HG03378 (cell line): ENCODE data around the gene TSPEAR.

Experiments used
- ATAC-seq: cut with Tn5 transposase; IDR thresholded peaks from one replicate; pipeline ENCODE4 v1.9.1; 2021; ENCODE audit warnings: mild to moderate bottlenecking, moderate library complexity; ENCODE audit not compliant: unreplicated experiment

The TSPEAR gene

GRCh38 chr21:44521928-44522752 is 189.2 kb downstream of the TSPEAR start:
- ATAC-seq = no peak

- no peak for ATAC-seq
These were observed 190.0 kb downstream of the TSPEAR start for GRCh38 chr21:44521301-44521927.

- no peak for ATAC-seq
These were observed 190.8 kb downstream of the TSPEAR start for GRCh38 chr21:44520326-44521300.

- no peak for ATAC-seq
These were observed 191.7 kb downstream of the TSPEAR start for GRCh38 chr21:44519346-44520325.

GRCh38 chr21:44518686-44519085 is 192.7 kb downstream of the TSPEAR start:
- ATAC-seq = no peak

GRCh38 chr21:44517175-44517899 is 194.0 kb downstream of the TSPEAR start:
- no peak for ATAC-seq

- no peak for ATAC-seq
These were observed 194.6 kb downstream of the TSPEAR start for GRCh38 chr21:44516828-44517174.

GRCh38 chr21:44516342-44516741 is 195.0 kb downstream of the TSPEAR start:
- ATAC-seq = no peak

GRCh38 chr21:44515359-44516165 is 195.8 kb downstream of the TSPEAR start:
- ATAC-seq = no peak

- no peak for ATAC-seq
These were observed 196.5 kb downstream of the TSPEAR start for GRCh38 chr21:44514746-44515358.

- no peak for ATAC-seq
These were observed 197.2 kb downstream of the TSPEAR start for GRCh38 chr21:44514218-44514520.

- ATAC-seq = no peak
These were observed 197.8 kb downstream of the TSPEAR start for GRCh38 chr21:44513389-44514217.

- no peak for ATAC-seq
These were observed 198.6 kb downstream of the TSPEAR start for GRCh38 chr21:44512496-44513388.

- ATAC-seq = no peak
These were observed 199.5 kb downstream of the TSPEAR start for GRCh38 chr21:44511938-44512275.

GRCh38 chr21:44511219-44511937 is 200.0 kb downstream of the TSPEAR start:
- ATAC-seq = no peak
